Measurements from ENCODE around the gene WNT3.
A peak's percentile ranks its signal among the peaks of the same experiment; 100 is the strongest.

The WNT3 gene

GRCh38 chr17:46836500-46836899 lies 18.0 kb upstream of the WNT3 start:
- Histone ChIP-seq H2BK120ac (ENCODE audit: low read depth, low read length) (no peak overlapping the region), H3K27me3 (ENCODE audit: control insufficient read depth in 1 of 2, insufficient read depth in 1 of 2, low read length in 2 of 2) (peaks cover 14 to 27% of the 10 kb centered on the region in 2 experiments), H2AK5ac (ENCODE audit: low read length, severe bottlenecking) (no peak overlapping the region), H3K27ac (ENCODE audit: low read length, poor library complexity, severe bottlenecking) (no peak overlapping the region), H4K8ac (ENCODE audit: low read length) (no peak overlapping the region), H2BK5ac (ENCODE audit: low read depth, low read length, poor library complexity, severe bottlenecking) (no peak overlapping the region), H3K9ac (ENCODE audit: low read length) (peak overlapping the region; percentile 37), H2AFZ (ENCODE audit: low read depth, low read length) (no peak overlapping the region), H3K4me3 (ENCODE audit: insufficient read depth in 1 of 2, low read depth in 1 of 2, low read length in 2 of 2) (no peak overlapping the region), H3K9me3 (ENCODE audit: control insufficient read depth, low read length) (no peaks in the 10 kb centered on the region), H3K36me3 (ENCODE audit: control insufficient read depth in 1 of 2, insufficient read depth in 2 of 2, low read depth in 1 of 2, low read length in 2 of 2) (no peaks in the 10 kb centered on the region), H3K79me1 (replicated peaks; ENCODE audit: low read length, poor library complexity, severe bottlenecking) (no peaks in the 10 kb centered on the region), H2BK15ac (ENCODE audit: low read depth, poor library complexity, severe bottlenecking) (no peak overlapping the region), H3K18ac (ENCODE audit: low read depth in 1 of 2, low read length in 2 of 2) (no peak overlapping the region), H3K14ac (ENCODE audit: low read length in 2 of 2) (no peak overlapping the region), H3K4ac (ENCODE audit: low read depth in 1 of 2, low read length in 2 of 2) (no peak overlapping the region), H2BK12ac (ENCODE audit: low read length in 2 of 2) (no peak overlapping the region), H3K4me1 (ENCODE audit: control insufficient read depth, insufficient read depth, low read depth, low read length) (peaks cover 14% of the 10 kb centered on the region), H3K23ac (ENCODE audit: low read length in 2 of 2) (no peak overlapping the region), H4K91ac (ENCODE audit: low read length) (no peak overlapping the region), H3K4me2 (ENCODE audit: low read length, poor library complexity, severe bottlenecking) (no peak overlapping the region)
- no peak for DNase-seq
- WGBS = 87% methylated on average over 2 of the region's 2 CpGs

- no peak overlapping the region for H4K91ac ChIP-seq (ENCODE audit: low read length)
- H3K23ac ChIP-seq (ENCODE audit: low read length in 2 of 2) = no peak overlapping the region
- peaks cover 7 to 21% of the 10 kb centered on the region in 2 experiments for H3K27me3 ChIP-seq (ENCODE audit: control insufficient read depth in 1 of 2, insufficient read depth in 1 of 2, low read length in 2 of 2)
- no peak overlapping the region for H2BK5ac ChIP-seq (ENCODE audit: low read depth, low read length, poor library complexity, severe bottlenecking)
- no peak for DNase-seq
- H2BK120ac ChIP-seq (ENCODE audit: low read depth, low read length) = no peak overlapping the region
- H3K79me1 ChIP-seq (replicated peaks; ENCODE audit: low read length, poor library complexity, severe bottlenecking) = no peaks in the 10 kb centered on the region
- H3K14ac ChIP-seq (ENCODE audit: low read length in 2 of 2) = no peak overlapping the region
- no peak overlapping the region for H2AFZ ChIP-seq (ENCODE audit: low read depth, low read length)
- no peak overlapping the region for H3K4me2 ChIP-seq (ENCODE audit: low read length, poor library complexity, severe bottlenecking)
- H2BK15ac ChIP-seq (ENCODE audit: low read depth, poor library complexity, severe bottlenecking) = no peak overlapping the region
- no peak overlapping the region for H4K8ac ChIP-seq (ENCODE audit: low read length)
- 90% methylated on average over 3 of the region's 3 CpGs for WGBS
- no peaks in the 10 kb centered on the region for H3K9me3 ChIP-seq (ENCODE audit: control insufficient read depth, low read length)
- no peak overlapping the region for H2BK12ac ChIP-seq (ENCODE audit: low read length in 2 of 2)
- no peak overlapping the region for H3K27ac ChIP-seq (ENCODE audit: low read length, poor library complexity, severe bottlenecking)
- no peak overlapping the region for H3K4ac ChIP-seq (ENCODE audit: low read depth in 1 of 2, low read length in 2 of 2)
- no peak overlapping the region for H3K18ac ChIP-seq (ENCODE audit: low read depth in 1 of 2, low read length in 2 of 2)
- no peak overlapping the region for H3K4me3 ChIP-seq (ENCODE audit: insufficient read depth in 1 of 2, low read depth in 1 of 2, low read length in 2 of 2)
- no peak overlapping the region for H3K9ac ChIP-seq (ENCODE audit: low read length)
- H3K4me1 ChIP-seq (ENCODE audit: control insufficient read depth, insufficient read depth, low read depth, low read length) = peaks cover 14% of the 10 kb centered on the region
- H3K36me3 ChIP-seq (ENCODE audit: control insufficient read depth in 1 of 2, insufficient read depth in 2 of 2, low read depth in 1 of 2, low read length in 2 of 2) = no peaks in the 10 kb centered on the region
- H2AK5ac ChIP-seq (ENCODE audit: low read length, severe bottlenecking) = no peak overlapping the region
These were observed 16.4 kb upstream of the WNT3 start for GRCh38 chr17:46834846-46835245.

GRCh38 chr17:46833840-46834208 lies 15.3 kb upstream of the WNT3 start:
- H3K9ac ChIP-seq (ENCODE audit: low read length) = peak overlapping the region; percentile 73
- no peaks in the 10 kb centered on the region for H3K9me3 ChIP-seq (ENCODE audit: control insufficient read depth, low read length)
- no peaks in the 10 kb centered on the region for H3K36me3 ChIP-seq (ENCODE audit: control insufficient read depth in 1 of 2, insufficient read depth in 2 of 2, low read depth in 1 of 2, low read length in 2 of 2)
- no peak overlapping the region for H2AK5ac ChIP-seq (ENCODE audit: low read length, severe bottlenecking)
- no peak overlapping the region for H4K8ac ChIP-seq (ENCODE audit: low read length)
- H3K4me2 ChIP-seq (ENCODE audit: low read length, poor library complexity, severe bottlenecking) = no peak overlapping the region
- WGBS = 95% methylated on average over 2 of the region's 2 CpGs
- no peak overlapping the region for H2BK15ac ChIP-seq (ENCODE audit: low read depth, poor library complexity, severe bottlenecking)
- no peak overlapping the region for H2AFZ ChIP-seq (ENCODE audit: low read depth, low read length)
- no peak overlapping the region for H3K4ac ChIP-seq (ENCODE audit: low read depth in 1 of 2, low read length in 2 of 2)
- H3K27me3 ChIP-seq (ENCODE audit: control insufficient read depth in 1 of 2, insufficient read depth in 1 of 2, low read length in 2 of 2) = peaks cover 7 to 21% of the 10 kb centered on the region in 2 experiments
- H2BK120ac ChIP-seq (ENCODE audit: low read depth, low read length) = no peak overlapping the region
- no peak overlapping the region for H3K14ac ChIP-seq (ENCODE audit: low read length in 2 of 2)
- H3K4me3 ChIP-seq (ENCODE audit: insufficient read depth in 1 of 2, low read depth in 1 of 2, low read length in 2 of 2) = no peak overlapping the region
- no peaks in the 10 kb centered on the region for H3K79me1 ChIP-seq (replicated peaks; ENCODE audit: low read length, poor library complexity, severe bottlenecking)
- H3K27ac ChIP-seq (ENCODE audit: low read length, poor library complexity, severe bottlenecking) = no peak overlapping the region
- no peak overlapping the region for H2BK5ac ChIP-seq (ENCODE audit: low read depth, low read length, poor library complexity, severe bottlenecking)
- no peak overlapping the region for H2BK12ac ChIP-seq (ENCODE audit: low read length in 2 of 2)
- no peak overlapping the region for H3K18ac ChIP-seq (ENCODE audit: low read depth in 1 of 2, low read length in 2 of 2)
- H3K23ac ChIP-seq (ENCODE audit: low read length in 2 of 2) = no peak overlapping the region
- H3K4me1 ChIP-seq (ENCODE audit: control insufficient read depth, insufficient read depth, low read depth, low read length) = peaks cover 14% of the 10 kb centered on the region
- no peak overlapping the region for H4K91ac ChIP-seq (ENCODE audit: low read length)
- no peak for DNase-seq

- H3K4ac ChIP-seq (ENCODE audit: low read depth in 1 of 2, low read length in 2 of 2) = no peak overlapping the region
- H2BK120ac ChIP-seq (ENCODE audit: low read depth, low read length) = no peak overlapping the region
- H3K23ac ChIP-seq (ENCODE audit: low read length in 2 of 2) = no peak overlapping the region
- DNase-seq = no peak
- no peak overlapping the region for H2AFZ ChIP-seq (ENCODE audit: low read depth, low read length)
- no peak overlapping the region for H3K4me3 ChIP-seq (ENCODE audit: insufficient read depth in 1 of 2, low read depth in 1 of 2, low read length in 2 of 2)
- H3K36me3 ChIP-seq (ENCODE audit: control insufficient read depth in 1 of 2, insufficient read depth in 2 of 2, low read depth in 1 of 2, low read length in 2 of 2) = no peaks in the 10 kb centered on the region
- H3K4me1 ChIP-seq (ENCODE audit: control insufficient read depth, insufficient read depth, low read depth, low read length) = peaks cover 14% of the 10 kb centered on the region
- peak overlapping the region; percentile 20 for H4K8ac ChIP-seq (ENCODE audit: low read length)
- peak overlapping the region; percentile 73 for H3K9ac ChIP-seq (ENCODE audit: low read length)
- H3K14ac ChIP-seq (ENCODE audit: low read length in 2 of 2) = no peak overlapping the region
- peak overlapping the region; percentile 35 for H2AK5ac ChIP-seq (ENCODE audit: low read length, severe bottlenecking)
- no peak overlapping the region for H2BK12ac ChIP-seq (ENCODE audit: low read length in 2 of 2)
- H2BK15ac ChIP-seq (ENCODE audit: low read depth, poor library complexity, severe bottlenecking) = no peak overlapping the region
- H4K91ac ChIP-seq (ENCODE audit: low read length) = peak overlapping the region; percentile 25
- H3K18ac ChIP-seq (ENCODE audit: low read depth in 1 of 2, low read length in 2 of 2) = no peak overlapping the region
- H3K27me3 ChIP-seq (ENCODE audit: control insufficient read depth in 1 of 2, insufficient read depth in 1 of 2, low read length in 2 of 2) = peaks cover 10 to 21% of the 10 kb centered on the region in 2 experiments
- no peak overlapping the region for H3K27ac ChIP-seq (ENCODE audit: low read length, poor library complexity, severe bottlenecking)
- H3K79me1 ChIP-seq (replicated peaks; ENCODE audit: low read length, poor library complexity, severe bottlenecking) = no peaks in the 10 kb centered on the region
- no peaks in the 10 kb centered on the region for H3K9me3 ChIP-seq (ENCODE audit: control insufficient read depth, low read length)
- H3K4me2 ChIP-seq (ENCODE audit: low read length, poor library complexity, severe bottlenecking) = no peak overlapping the region
- H2BK5ac ChIP-seq (ENCODE audit: low read depth, low read length, poor library complexity, severe bottlenecking) = no peak overlapping the region
- 54% methylated on average over 14 of the region's 17 CpGs for WGBS
These were observed 14.7 kb upstream of the WNT3 start for GRCh38 chr17:46832945-46833839.
